Glutamatergic neuron (in vitro differentiated cells): Measurements from ENCODE around the gene KLHL1. TPM values are rescaled to one million over a fixed set of nuclear protein-coding genes. Genes with fewer than 3 reads are reported as not detected.
A peak's percentile ranks its signal among the peaks of the same experiment; 100 is the strongest.

Experiments used
- DNase-seq: peaks from one replicate; pipeline ENCODE4 v3.0.0; 2022
- H3K27ac Mint-ChIP-seq: one replicate; pipeline ENCODE4 v1.8.0; 2020; ENCODE audit warnings: mild to moderate bottlenecking, mixed read lengths, inconsistent platforms; ENCODE audit not compliant: unreplicated experiment
- H3K27me3 Mint-ChIP-seq: one replicate; pipeline ENCODE4 v1.8.0; 2020; ENCODE audit warnings: mild to moderate bottlenecking, moderate library complexity, mixed read lengths, inconsistent platforms; ENCODE audit not compliant: unreplicated experiment
- H3K36me3 Mint-ChIP-seq: one replicate; pipeline ENCODE4 v1.8.0; 2020; ENCODE audit warnings: mild to moderate bottlenecking, mixed read lengths, inconsistent platforms; ENCODE audit not compliant: unreplicated experiment
- H3K4me1 Mint-ChIP-seq: one replicate; pipeline ENCODE4 v1.8.0; 2020; ENCODE audit warnings: mild to moderate bottlenecking, low read depth, mixed read lengths, inconsistent platforms; ENCODE audit not compliant: unreplicated experiment
- H3K4me3 Mint-ChIP-seq: one replicate; pipeline ENCODE4 v1.8.0; 2020; ENCODE audit warnings: mild to moderate bottlenecking, mixed read lengths, inconsistent platforms; ENCODE audit not compliant: unreplicated experiment
- H3K9me3 Mint-ChIP-seq: one replicate; pipeline ENCODE4 v1.8.0; 2020; ENCODE audit warnings: mild to moderate bottlenecking, moderate library complexity, mixed read lengths, inconsistent platforms; ENCODE audit not compliant: unreplicated experiment
- total RNA-seq: library from RNA; stranded (reverse); fragmentation: NEBNext Ultra II Directional; extraction: Animal tissue kit (Norgen Biotek cat#: 25700); gene quantifications from one replicate; pipeline ENCODE4 v1.2.1, GENCODE V29; 2021; ENCODE audit not compliant: unreplicated experiment
- TF ChIP-seq, protein P1 (sequence below): fragments of 200-600 bp; sonication (generic); IDR thresholded peaks from one replicate; pipeline ENCODE4 v1.5.0; 2021; ENCODE audit not compliant: partially characterized antibody, unreplicated experiment

KLHL1 gene
- total RNA-seq, 1 donor from 2014 or later: not detected

DNA sequence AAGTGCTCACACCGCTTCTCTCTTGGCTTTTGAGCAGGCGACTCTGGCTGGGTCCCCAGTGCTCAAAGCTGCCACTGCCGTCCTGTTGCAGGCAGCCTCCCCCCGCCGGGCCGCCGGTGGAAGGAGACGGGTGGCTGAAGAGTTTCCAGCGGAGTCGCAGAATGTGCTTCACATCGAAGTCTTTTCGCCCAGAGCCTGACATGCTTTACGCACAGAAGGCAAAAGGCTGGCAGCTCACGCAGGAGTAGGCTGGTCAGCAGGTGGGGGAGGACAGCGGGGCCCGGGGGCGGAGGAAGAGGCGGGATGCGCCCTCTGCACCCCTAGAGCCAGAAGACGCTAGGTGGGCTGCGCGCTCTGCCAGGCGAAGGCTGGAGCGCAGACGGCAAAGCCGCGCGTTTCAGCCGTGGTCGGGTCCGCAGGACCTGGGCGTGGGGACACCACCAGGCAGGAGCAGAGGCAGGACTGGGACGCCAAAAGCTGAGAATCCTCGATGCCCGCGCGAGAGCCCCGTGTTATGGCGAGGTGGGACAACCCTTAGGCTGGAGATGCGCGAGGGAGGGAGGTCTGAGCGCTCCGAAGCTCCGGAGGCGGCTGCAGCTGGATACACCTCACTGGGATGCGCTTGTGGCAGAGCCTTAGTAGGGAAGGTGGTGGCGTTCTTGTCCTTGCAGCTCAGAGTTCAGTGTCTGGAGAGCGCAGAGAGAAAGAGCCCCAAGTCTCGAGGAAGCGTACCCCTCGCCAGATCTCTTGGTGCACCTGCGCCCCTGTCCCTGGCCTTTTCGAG lies 562 bp downstream of the KLHL1 start, which contains the start of gene ATXN8OS:
Gene ATXN8OS, plus strand, starts transcription at position 329 of the 784 bp plus-strand sequence.
- Mint-ChIP-seq H3K4me1 (no peaks in the 10 kb centered on the region), H3K9me3 (peaks cover 1% of the 10 kb centered on the region), H3K27ac (no peak within 1 kb of the TSS), H3K36me3 (no peaks in the 10 kb centered on the region), H3K27me3 (peaks cover 5% of the 10 kb centered on the region), H3K4me3 (peak within 1 kb of the TSS; percentile 89)
- peak; percentile 51 for DNase-seq
- TF ChIP-seq, protein P1, sequence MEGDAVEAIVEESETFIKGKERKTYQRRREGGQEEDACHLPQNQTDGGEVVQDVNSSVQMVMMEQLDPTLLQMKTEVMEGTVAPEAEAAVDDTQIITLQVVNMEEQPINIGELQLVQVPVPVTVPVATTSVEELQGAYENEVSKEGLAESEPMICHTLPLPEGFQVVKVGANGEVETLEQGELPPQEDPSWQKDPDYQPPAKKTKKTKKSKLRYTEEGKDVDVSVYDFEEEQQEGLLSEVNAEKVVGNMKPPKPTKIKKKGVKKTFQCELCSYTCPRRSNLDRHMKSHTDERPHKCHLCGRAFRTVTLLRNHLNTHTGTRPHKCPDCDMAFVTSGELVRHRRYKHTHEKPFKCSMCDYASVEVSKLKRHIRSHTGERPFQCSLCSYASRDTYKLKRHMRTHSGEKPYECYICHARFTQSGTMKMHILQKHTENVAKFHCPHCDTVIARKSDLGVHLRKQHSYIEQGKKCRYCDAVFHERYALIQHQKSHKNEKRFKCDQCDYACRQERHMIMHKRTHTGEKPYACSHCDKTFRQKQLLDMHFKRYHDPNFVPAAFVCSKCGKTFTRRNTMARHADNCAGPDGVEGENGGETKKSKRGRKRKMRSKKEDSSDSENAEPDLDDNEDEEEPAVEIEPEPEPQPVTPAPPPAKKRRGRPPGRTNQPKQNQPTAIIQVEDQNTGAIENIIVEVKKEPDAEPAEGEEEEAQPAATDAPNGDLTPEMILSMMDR: no peak

DNA sequence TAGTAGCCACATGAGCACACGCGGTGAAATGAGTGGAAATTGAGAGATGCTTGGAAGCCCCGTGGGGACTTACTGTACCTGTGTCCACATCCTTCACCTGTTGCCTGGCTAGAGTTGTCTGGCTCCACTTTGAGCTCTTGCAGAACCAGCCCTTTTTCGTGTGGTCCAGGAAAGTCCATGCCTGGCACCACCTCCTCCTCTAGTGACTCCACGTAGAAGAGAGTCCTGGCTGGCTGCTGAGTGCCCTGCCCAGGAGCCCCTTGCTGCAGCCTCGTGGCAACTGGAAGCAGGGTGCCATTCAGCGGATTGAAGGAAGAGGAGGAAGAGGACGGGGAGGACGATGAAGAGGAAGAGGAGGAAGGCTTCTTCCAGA lies 1.1 kb downstream of the KLHL1 start:
- Mint-ChIP-seq H3K36me3 (no peaks in the 10 kb centered on the region), H3K27me3 (peaks cover 5% of the 10 kb centered on the region), H3K4me3 (peak overlapping the region; percentile 89), H3K9me3 (peaks cover 1% of the 10 kb centered on the region), H3K27ac (no peak overlapping the region), H3K4me1 (no peaks in the 10 kb centered on the region)
- no peak for DNase-seq
- TF ChIP-seq, protein P1: no peak

DNA sequence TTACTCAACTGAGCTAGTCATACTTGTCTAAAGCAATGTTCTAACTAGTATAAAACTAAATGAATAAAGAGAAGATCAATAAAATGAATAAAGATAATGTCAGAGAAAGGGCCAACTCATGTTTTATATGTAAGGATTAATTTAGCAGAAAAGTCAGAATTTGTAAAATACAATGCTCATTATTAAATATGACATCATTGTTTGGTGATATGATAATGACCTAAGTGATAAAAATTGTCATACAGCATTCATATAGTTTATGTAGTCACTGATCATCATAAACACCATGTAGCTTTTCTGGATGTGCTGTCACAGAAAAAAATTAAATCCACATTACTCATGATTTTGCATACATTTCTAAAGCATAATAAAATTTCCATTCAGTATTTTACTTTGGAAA lies 3.8 kb downstream of the KLHL1 start:
- DNase-seq: no peak
- Mint-ChIP-seq H3K27me3 (peaks cover 4% of the 10 kb centered on the region), H3K36me3 (no peaks in the 10 kb centered on the region), H3K4me3 (no peak overlapping the region), H3K27ac (no peak overlapping the region), H3K9me3 (no peaks in the 10 kb centered on the region), H3K4me1 (no peaks in the 10 kb centered on the region)
- TF ChIP-seq, protein P1: no peak

DNA sequence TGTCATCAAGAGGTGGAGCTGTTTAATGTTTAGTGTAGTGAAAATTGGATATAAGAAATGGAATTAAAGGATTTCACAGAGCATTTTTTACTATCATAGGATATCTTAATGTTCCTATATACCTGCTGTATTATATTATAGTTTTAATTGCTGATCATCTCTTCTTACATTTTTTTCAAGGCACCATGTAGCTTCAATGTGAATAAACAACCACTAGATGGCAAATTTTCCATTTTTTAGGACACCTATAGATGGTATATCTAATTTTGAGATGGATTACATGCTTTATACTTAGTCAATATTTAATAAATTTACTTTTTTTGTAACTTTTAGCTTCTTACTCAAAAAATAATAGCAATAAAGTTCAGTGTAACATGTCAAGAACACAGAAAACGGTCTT lies 9.6 kb downstream of the KLHL1 start:
- Mint-ChIP-seq H3K36me3 (no peaks in the 10 kb centered on the region), H3K27me3 (no peaks in the 10 kb centered on the region), H3K4me3 (no peak overlapping the region), H3K27ac (no peak overlapping the region), H3K4me1 (no peaks in the 10 kb centered on the region), H3K9me3 (no peaks in the 10 kb centered on the region)
- TF ChIP-seq, protein P1: peak; percentile 52
- DNase-seq: no peak

DNA sequence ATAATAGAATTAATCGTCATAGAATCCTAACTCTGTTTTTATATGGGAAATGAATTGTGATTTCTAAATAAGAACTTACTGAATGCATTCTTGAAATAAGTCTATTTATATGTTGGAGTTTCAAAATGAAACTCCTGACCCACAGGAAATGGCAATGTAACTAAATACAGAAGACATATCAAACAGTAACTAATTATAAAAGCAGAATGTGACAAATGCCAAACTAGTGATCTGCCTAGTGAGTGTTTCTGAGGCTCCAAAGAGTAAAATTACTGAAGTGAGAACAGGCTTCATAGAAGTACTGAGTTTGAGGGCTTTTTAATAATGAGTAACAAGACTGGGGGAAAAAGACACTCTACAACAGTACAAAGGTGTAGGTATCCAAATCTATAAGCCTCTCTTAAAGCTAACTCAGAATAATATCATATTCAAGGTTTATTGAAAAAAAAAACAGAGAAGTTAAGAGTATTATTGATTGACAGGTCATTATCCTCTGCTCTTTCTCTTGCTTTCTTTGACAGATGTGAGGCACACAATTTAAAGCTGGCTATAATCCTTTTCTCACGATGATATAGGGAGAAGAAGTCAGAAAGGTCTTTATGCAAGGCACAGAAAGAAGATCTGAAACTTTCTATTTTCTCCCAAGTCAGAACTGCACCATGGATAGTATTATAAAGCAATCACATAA lies 18.1 kb downstream of the KLHL1 start:
- Mint-ChIP-seq H3K27ac (no peak overlapping the region), H3K36me3 (no peaks in the 10 kb centered on the region), H3K27me3 (no peaks in the 10 kb centered on the region), H3K9me3 (no peaks in the 10 kb centered on the region), H3K4me3 (no peak overlapping the region), H3K4me1 (peaks cover 6% of the 10 kb centered on the region)
- TF ChIP-seq, protein P1: no peak
- no peak for DNase-seq
